Activated CD4-positive, alpha-beta T cell treated with anti-CD3 and anti-CD28 coated beads for 24 hours (primary cell): ENCODE data around the gene TBX1.

Source experiments
- DNase-seq, 2 donors: peaks; one replicate each; pipeline ENCODE4 v3.0.0-alpha.2; 2020; ENCODE audit warnings: low read depth in 2 of 2

TBX1 gene

GRCh38 chr22:19811811-19812771 is 51.5 kb downstream of the TBX1 start:
- DNase-seq = no peak

- no peak for DNase-seq
Observed at GRCh38 chr22:19812910-19813309, 52.3 kb downstream of the TBX1 start.

GRCh38 chr22:19814428-19814827 is 53.9 kb downstream of the TBX1 start:
- DNase-seq = no peak

DNA sequence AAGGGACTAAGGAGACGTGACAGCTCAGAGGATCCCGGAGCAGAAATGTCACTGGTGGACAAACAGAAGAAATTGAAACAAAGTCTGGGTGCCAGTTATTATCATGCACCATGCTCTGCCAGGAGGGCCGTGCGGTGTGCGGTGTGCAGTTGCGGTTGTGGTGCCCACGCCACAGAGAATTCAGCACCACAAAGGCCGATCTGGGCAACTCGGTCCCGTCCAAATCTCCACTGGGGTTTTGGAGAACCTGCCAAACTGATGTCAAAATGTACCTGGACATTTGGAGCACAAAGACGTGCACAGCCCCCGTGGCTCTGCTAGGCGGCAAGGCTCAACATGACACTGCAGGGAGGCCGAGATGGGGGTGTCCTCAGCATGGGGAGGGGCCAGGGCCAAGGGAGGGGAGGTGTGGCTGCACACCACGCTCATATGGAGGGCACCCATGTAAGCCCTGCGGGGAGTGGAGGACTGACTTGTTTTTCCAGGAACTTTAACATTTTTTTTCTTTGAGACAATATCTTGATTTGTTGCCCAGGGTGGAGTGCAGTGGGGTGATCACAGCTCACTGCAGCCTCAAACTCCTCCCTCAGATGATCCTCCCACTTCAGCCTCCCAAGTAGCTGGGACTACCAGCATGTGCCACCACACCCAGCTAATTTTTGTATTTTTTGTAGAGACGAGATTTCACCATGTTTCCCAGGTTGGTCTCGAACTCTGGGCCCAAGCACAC is 54.7 kb downstream of the TBX1 start:
- DNase-seq = no peak

DNA sequence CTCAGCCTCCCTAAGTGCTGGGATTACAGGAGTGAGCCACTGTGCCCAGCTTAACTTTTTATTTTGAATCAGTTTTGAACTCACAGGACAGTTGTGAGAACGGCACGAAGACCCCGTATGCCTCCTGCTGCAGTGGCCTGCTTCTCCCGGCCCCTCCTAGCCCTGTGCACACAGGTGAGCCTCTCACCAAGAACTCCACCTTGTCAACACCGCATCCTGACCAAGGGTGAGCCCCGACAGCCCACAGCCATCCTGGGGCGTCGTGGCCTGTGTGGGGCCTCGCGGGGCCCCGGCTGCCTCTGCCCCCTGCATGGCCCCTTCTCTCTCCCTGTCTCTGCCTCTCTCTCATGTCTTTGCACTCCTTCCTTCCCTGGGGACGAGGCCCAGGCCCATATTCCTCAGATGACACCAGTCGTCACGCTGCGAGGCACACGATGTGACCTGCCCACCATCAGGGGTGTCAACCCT is 55.3 kb downstream of the TBX1 start:
- no peak for DNase-seq

GRCh38 chr22:19816372-19817119 is 56.0 kb downstream of the TBX1 start:
- no peak for DNase-seq
